Right lobe of liver (tissue), 4 donors: ENCODE results near the gene LVRN.

Experiments
- POLR2A ChIP-seq: fragments of 450-650 bp; IDR thresholded peaks from one replicate; pipeline ENCODE4 v1.6.1; 2017; ENCODE audit warnings: antibody characterized with exemption, mild to moderate bottlenecking
- TF ChIP-seq, protein P1 (sequence below), 4 donors: fragments of 200-600 bp in 3 of 4; fragments of 450-650 bp in 1 of 4; IDR thresholded peaks; one replicate each; pipeline versions ENCODE4 v1.5.1 to v1.8.0; 2016 to 2022; ENCODE audit warnings: antibody characterized with exemption in 4 of 4, mild to moderate bottlenecking in 2 of 4
- donor health status: DM: no; HTN: no; CAD: no.
- donor health status: DM: no; HTN: no; CAD: no.
- donor health status: DM: no; HTN: yes; CAD: no.

DNA sequence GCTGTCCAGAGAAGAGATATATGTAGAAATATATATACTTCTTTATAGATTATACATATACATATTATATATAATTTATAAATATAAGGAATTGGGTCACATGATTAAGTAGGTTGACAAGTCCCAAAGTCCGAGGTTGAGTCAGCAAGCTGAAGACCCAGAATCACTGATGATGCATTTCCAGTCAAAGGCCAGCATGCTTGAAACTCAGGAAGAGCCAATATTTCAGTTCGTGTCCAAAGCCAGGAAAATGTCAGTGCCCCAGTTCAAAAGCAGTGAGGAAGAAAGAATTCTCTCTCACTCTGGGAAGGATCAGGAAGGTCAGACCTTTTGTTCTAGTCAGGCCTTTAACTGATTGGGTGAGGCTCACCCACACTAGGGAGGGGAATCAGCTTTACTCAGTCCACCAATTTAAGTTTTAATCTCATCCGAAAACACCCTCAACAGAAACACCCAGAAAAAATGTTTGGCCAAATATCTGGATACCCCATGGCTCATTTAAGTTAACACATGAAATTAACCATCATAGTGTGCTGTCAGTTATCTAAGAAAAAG, 42.0 kb upstream of the LVRN start:
- no peak for TF ChIP-seq POLR2A
- TF ChIP-seq, protein P1, sequence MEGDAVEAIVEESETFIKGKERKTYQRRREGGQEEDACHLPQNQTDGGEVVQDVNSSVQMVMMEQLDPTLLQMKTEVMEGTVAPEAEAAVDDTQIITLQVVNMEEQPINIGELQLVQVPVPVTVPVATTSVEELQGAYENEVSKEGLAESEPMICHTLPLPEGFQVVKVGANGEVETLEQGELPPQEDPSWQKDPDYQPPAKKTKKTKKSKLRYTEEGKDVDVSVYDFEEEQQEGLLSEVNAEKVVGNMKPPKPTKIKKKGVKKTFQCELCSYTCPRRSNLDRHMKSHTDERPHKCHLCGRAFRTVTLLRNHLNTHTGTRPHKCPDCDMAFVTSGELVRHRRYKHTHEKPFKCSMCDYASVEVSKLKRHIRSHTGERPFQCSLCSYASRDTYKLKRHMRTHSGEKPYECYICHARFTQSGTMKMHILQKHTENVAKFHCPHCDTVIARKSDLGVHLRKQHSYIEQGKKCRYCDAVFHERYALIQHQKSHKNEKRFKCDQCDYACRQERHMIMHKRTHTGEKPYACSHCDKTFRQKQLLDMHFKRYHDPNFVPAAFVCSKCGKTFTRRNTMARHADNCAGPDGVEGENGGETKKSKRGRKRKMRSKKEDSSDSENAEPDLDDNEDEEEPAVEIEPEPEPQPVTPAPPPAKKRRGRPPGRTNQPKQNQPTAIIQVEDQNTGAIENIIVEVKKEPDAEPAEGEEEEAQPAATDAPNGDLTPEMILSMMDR (IDR thresholded peaks at IDR 0.05): no peak
